Measurements from ENCODE around the gene EVL.
"Not testable (repeated sequence)": the region's sequence is repeated elsewhere in the genome, so short reads cannot be mapped to it uniquely, and the experiment has no call there.

The EVL gene

DNA sequence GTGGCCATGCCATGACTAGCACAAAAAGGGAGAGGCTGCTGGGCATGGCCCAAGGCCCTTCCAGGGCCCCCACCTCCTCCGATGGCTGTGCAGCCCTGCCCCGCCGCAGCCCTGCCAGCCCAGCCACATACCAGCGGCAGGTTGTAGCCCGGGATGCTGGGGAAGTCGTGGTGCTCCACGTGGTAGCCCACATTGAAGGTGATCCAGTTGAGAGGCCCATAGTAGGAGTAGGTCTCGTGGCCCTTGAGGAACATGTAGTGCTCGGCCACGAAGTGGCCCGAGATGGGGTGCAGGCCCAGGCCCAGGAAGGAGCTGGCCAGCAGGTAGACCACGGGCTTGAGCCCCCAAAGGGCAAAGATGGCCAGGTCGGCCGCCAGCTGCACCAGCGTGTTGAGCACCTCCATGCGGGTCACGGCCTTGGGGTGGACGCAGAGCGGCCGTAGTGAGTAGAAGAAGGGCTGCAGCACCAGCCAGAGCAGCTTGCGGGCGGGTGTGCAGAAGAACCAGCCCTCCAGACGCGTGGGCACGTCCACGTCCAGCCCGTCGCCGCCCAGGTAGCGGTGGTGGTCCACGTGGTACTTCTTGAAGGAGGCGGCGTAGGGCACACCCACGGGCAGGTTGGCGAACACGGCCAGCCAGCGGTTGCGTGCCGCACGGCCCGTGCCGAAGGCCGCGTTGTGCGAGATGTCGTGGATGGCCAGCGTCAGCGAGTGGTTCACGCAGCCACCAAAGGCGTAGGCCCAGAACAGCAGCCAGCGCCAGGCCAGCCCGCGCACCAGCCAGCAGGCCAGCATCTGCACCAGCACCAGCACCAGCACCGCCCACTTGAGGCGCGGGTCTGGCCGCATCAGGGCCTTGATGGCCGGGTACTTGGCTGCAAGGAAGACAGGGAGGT, 83.9 kb downstream of the EVL start:
- DNase-seq, result no peak

DNA sequence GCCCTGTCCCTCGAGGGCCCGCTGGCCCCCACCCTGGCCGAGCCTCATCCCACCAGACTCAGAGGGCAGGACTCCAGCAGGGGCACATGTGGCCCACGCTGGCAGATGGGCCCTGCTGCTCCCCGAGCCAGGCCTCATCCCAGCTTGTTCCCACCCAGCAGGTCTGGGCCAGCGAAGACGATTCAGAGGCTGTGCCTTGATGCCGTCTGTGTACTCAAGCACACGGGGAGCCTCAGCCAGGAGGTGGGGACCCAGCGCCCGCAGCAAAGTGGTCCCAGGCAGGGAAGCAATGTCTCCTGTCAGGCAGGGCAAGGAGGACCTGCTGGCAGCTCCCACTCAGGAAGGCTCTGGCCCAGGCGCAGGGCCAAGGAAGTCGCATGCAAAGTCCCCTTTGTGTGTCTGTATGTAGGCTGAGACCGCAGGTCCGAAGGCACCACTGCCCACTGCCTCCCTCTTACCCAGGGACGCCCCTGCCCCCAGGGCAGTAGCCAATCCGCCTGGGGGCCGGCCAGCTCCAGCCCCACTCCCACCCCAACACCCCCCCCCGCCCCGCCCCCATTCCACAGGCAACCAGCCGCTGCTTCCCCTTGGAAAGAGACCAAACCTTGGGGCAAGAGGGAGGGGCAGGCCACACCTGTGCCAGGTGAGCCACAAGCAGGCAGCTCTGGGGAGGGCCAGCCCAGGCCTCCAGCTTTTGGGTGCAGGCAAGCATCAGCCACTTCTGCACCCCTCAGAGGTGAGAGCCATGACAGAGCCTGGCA, 84.8 kb downstream of the EVL start:
- no peak for DNase-seq

DNA sequence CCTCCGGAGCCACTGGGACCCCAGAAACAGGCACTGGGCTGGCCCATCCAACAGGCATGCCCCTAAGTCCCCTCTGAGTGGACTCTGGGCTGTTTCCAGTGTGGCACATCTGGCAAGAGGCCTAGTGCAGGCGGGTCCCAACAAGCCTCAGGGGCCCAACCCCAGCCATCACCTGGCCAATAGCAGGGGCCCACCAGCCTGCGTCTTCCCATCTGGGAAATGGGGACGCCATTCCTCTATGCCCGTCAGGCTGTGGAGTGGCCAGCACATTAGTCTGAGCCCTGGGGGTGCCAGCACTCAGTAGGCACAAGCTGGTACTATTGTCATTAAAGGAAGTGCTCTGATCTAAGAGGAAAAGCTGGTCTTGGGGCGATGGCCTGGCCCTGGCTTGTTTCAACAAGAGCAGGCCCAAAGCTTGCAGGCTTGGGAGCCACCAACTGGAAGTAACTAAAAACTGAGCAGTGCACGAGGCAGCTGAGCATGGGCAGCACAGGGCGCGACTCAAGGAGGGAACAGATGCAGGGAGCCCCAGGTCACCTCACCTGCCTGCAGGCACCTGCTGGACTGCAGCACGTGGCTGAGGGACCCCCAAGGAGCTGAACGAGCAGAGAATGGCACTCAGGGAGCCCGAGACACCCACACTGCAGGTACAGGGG, 85.8 kb downstream of the EVL start:
- no peak for DNase-seq

DNA sequence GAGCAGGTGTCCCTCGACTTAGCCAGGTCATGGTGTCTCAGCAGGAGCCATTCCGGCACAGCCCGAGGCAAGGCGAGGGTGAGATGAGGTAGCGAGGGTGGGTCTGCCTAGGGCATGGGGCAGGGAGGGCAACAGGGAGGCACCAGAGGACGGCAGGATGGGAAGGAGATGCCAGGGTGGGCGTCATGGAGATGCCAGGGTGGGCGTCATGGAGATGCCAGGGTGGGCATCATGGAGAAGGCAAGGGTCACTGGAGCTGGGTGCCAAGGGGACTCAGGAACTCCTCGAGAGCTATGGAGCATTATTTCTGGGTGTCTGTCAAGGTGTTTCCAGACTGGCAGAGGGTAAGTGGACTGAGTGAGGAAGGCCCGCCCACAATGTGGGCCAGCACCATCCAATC, 86.9 kb downstream of the EVL start:
- DNase-seq, result no peak

DNA sequence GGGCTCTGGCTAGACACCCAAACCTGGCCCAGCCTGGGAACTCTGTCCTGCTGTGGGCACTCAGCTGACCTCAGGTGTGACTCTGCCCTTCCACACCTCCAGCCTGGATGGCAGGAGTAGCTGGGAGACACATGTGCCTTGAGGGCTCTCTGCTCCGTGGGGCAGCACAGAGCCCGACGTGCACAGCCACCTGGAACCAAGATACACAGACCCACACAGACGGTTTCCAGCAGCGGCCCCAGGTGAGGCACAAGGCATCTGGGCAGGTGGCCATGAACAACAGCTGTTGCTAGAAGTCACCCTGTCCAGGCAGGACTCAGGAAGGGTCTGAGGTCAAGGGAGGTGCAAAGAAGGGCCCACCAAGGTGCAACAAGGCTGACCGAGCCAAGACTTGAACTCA, 88.3 kb downstream of the EVL start:
- no peak for DNase-seq

DNA sequence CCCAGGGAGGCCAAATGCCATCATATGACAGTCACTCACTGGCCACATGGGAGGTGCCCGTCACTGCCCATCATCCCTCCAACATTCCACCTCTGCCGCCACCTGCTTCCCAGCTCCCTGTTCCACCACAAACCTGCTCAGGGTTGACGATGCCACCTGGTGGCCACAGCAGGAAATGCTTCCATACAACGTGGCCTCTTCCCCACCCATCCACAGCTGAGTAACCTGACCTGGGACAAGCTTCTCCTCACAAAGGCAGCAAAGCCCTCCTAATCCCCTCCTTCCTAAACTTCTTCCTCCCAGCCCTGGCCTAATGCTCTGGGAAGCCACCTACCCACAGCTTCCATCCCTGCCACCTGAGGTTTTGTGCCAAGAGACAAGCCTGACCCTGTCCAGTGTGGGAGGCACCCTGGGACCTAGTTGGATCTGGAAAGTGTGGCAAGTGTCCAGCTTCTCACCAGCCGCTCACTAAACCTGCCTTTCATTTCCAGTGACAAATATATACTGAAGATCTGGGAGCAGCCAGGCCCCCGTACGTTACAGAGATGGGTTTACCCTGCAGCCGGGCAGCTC, 89.9 kb downstream of the EVL start:
- no peak for DNase-seq

DNA sequence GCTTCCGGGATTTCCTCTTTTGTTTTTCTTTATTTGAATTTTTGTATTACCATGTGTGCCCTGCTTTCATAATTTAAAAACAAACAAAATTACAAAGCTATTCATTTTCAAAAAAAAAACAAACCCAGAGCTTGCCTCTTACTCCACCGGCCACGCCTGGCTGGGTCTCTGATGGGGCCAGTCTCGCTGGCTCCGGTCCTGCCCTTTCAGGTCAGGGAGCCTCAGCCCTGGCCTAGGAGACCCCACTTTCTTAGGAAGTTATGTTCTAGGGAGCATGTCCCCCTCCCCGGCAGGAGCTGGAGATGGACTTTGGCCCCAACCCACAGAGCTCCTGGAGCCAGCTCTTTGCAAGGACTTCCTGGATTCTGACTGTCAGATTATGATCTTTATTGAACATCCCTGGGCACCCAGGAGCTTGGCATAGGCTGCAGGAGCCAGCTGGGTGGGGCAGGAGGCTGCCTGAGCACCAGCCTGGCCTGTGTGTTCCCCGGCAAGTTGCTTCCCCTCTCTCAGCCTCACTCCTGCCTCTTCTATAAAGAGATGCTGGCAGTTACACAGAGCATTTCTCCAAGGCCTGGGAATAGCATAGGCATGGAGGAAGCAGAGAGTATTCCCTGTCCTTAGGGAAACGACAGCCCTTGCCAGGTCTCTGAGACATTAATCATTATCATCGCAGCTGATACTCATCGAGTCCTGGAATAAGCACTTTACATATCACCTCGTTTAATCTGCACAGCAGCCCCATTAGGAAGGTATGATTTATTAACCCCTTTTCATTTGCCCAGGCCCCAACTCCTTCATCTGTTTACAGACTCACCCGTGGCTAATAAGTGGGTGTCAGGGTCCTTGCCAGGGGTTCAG, 90.8 kb downstream of the EVL start:
- DNase-seq, result no peak

DNA sequence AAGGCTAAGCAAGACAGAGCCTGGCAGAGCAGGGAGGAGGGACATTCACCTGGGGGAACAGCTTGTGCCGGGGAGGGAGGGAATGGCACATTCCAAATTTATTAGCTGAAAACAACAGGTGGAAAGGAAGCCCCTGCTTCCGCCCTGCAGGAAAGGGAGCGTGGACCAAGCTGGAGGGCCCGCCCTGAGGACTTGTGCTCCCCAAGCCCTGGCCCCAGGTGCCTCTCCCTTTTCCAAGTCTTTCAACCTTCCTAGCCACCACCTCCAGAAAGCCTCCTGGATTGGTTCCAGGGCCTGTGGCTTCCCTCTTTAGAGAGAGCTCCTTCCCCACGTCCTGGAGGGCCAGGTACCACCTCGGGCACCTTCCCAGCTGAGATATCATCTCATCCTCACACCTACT, 91.6 kb downstream of the EVL start:
- DNase-seq, result no peak

DNA sequence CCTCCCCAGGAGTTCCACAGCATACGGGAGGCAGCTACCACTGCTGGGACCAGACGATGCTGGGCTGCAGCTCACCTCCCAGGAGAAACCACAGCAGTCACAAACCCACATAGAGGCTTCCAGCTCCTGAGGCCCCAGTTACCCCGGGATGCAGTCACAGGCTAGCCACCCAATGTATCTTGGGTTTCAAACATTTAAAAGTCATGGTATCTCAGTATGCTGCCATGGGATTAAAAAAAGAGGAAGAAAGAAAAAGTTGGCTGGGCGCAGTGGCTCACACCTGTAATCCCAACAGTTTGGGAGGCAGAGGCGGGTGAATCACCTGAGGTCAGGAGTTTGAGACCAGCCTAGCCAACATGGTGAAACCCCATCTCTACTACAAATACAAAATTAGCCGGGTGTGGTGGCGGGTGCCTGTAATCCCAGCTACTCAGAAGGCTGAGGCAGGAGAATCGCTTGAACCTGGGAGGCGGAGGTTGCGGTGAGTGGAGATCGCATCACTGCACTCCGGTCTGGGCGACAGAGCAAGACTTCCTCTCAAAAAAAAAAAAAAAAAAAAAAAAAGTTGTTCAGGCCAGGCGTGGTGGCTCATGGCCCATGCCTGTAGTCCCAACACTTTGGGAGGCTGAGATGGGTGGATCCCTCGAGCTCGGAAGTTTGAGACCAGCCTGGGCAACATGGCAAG, 92.5 kb downstream of the EVL start:
- DNase-seq, result not testable (repeated sequence)

DNA sequence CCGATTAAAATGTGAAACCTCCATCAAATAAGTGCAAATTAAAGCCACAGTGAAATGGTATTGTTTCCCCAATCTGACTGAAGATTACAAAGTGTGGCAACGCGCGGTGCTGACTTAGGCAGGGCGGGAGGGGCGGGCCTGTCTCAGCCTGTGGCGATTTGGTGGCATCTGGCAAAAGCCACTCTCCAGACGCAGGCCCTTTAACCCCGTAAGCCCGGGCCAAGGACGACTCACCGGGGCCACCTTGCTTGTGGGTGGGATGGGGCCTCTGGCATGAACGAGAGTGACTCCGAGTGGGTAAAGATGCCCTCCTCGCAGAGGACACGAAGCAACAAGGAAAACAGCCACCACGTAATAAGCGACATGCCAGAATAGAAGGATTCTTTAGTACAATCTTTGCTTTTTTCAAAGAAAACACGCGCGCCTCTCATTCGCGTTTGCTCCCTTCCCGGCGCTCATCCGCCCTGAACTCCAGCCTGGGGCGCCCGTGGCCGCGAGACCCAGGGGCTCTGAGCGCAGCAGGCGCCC, 93.4 kb downstream of the EVL start:
- DNase-seq, result no peak

DNA sequence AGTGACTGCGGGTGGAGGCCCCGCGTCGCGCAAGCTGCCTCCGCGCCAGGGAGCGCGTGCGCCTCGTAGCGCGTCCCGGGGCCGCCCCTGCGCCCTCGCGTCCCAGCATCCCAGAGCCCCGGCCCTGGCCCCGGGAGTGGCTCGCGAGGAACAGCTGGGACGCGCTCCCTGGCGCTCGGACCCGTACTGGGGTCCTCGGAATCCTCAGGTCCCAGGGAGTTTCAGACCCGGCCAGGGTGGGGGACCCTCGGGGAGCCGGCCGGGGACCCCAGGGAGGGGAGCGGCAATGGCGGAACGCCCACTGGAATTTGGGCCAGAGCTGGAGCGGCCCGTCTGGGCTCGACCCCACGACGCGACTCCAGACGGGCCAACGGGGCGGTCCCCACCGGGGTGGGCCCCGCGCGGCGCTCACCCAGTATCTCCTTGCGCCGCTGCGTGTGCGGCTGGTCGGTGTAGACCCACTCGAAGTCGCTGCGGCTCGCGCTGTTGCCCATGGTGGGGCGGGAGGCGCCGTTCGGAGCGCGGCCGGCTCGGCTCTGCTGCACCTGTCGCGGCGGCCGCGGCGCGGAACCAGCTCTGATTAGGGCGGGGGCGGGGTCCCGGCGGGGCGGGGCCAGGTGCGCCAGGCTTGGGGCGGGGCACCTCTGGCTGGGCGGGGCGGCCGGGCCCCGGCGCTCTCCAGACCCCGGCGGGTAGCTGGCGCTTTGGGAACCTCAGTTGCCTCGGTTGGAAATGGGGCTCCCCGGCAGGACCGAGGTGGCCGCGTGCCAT, 94.1 kb downstream of the EVL start, which contains the start of gene DEGS2:
TSS of gene DEGS2 (minus strand) at position 552 of the 771 bp plus-strand sequence. CDS start at position 494, 58 bp downstream.
- no peak for DNase-seq

DNA sequence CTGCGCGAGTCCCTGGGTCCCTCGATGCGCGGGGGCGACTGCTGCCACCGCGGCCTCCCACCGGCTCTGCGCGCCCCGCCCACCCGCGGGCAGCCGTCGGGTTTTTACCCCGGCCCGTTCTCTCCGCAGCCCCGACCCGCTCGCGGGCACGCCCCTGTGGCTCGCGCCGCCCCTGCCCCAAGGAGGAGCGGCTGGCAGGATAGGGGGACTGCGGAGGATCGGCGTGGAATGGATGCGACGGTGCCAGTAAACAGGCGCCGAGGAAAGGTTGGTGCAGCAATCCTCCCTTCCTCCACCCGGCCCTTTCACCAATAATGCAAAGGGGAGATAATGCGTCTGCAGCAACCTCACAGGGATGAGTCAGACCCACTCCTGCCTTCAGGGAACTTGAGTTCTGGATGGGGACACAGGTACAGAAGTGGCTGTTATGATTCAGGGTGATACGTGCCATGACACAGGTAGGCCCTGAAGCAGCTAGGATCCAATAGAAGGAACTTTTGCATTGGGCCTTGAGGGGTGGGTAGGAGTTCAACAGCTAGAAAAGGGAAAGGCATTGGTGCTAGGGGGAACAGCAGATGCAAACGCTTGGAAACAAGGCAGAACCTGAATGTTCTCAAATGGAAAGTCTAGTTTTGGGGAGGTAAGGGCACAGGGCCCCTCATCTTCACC, 94.8 kb downstream of the EVL start:
- no peak for DNase-seq

DNA sequence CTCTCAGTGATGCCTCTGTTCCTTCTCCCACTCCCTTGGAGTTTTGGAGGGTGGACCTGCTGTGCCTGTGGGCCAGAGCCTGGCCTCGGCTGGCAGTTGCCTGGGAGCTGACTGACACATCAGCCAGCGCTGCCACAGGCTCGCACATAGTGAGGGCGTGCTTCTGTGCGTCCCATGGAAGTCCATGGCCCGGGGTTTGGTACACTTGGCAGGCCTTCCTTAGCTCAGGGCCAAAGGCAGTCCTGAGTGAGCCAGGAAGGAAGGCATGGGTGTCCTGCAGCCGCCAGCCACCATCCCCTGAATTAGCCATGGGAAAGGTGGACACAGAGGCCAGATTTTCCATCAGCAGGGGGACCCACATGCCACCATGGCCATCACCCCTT, 95.3 kb downstream of the EVL start:
- no peak for DNase-seq

DNA sequence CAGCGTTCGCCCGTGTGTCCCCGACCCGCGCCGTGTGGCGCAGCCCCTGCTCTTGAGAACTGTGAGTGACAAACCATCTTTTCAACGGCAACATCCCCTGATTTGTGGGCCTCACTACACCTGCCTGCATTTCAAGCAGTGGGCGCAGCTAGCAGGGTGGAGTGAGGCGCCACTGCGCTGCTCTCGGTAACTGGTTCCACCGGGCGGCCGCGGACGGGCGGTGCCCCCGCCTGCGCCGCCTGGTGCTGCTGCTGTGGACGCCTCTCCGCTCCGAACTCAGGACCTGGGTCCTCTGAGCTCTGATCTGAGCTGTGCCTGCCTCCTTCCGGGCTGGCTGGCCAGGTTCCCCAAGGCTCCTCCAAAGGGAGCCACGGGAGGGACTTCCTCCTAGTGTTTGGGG, 100.2 kb downstream of the EVL start:
- DNase-seq, result no peak

DNA sequence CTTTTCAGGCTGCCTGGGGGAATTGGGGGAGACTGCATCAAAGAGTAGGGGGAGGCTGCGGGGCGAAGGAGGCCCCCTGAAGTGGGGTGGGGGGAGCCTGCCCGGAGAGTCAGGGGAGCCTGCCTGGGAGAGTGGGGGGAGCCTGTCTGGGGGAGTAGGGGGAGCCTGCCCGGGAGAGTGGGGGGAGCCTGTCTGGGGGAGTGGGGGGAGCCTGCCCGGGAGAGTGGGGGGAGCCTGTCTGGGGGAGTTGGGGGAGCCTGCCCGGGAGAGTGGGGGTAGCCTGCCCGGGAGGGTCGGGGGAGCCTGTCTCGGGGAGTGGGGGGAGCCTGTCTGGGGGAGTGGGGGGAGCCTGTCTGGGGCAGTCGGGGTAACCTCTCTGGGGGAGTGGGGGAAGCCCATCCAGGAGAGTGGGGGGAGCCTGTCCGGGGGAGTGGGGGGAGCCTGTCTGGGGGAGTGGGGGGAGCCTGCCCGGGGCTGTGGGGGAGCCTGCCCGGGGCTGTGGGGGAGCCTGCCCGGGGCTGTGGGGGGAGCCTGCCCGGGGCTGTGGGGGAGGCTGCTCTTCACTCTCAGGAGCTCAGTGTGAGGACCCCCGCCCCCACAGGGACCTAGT, 100.7 kb downstream of the EVL start:
- no peak for DNase-seq

DNA sequence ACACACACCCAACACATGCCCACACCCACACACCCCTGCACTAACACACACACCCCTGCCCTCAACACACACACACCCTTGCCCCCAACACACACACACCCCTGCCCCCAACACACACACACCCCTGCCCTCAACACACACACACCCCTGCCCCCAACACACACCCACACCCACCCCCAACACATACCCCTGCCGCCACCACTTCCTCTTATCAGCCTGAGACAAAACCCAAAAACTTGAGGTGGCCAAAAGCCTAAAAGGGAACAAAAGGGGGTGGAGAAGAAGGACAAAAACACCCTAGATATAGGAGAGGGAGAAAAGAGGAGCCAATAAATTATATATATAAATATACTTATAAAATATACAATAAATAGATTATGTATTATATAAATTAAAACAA, 103.3 kb downstream of the EVL start:
- no peak for DNase-seq

DNA sequence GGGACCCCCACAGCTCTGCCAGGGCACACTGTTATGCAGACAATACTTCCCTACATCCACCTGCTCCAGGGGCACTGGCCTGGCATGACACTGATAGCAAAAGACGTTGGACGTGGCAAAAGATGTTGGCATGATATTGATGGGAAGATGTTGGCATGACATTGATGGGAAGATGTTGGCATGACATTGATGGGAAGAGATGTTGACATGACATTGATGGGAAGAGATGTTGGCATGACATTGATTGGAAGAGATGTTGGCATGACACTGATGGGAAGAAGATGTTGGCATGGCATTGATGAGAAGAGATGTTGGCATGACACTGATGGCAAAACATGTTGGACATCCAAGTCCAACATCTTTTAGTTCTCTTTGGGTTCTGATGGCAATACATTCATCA, 105.7 kb downstream of the EVL start:
- no peak for DNase-seq

DNA sequence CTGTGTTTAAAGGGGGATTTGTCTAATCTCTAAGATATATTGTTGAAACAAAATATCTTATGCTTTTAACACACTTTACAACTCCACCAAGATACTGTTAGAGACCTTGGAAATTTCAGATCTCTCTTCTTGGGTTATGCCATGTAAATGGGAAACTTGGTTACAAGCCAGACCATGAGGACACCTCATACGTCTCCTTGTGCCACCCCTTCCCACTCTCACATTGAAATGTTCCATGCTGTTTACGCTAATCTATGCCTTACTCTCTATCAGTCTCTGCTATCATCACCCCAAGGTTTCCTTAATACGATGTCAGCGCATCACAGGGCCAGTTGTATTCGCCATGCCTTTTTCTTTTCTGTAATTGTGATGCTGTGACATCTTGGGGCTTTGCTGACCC, 107.6 kb downstream of the EVL start:
- DNase-seq, result no peak

DNA sequence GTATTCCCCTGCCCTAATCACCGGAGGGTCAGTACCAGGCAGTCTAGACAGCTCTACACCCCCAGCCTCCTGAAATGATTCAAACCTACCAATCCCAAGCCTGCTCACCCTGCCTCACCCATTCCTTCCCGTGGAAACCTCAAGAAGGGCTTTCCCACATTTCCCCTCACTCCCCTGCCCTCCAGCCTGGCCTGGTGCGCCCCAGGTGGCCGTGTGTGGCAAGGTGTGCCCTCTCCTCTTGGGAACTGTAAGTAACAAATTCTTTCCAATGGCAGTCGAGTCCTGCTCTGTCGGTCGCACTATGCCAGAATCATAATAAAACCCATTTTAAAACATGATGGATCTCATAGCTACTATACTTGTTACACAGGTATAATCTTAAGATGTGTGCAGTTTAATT, 108.1 kb downstream of the EVL start:
- no peak for DNase-seq

Measured in amniotic stem cell (primary cell).